ENCODE results near the gene ARHGEF3.
"Not testable (repeated sequence)": the region's sequence is repeated elsewhere in the genome, so short reads cannot be mapped to it uniquely, and the experiment has no call there.

DNA sequence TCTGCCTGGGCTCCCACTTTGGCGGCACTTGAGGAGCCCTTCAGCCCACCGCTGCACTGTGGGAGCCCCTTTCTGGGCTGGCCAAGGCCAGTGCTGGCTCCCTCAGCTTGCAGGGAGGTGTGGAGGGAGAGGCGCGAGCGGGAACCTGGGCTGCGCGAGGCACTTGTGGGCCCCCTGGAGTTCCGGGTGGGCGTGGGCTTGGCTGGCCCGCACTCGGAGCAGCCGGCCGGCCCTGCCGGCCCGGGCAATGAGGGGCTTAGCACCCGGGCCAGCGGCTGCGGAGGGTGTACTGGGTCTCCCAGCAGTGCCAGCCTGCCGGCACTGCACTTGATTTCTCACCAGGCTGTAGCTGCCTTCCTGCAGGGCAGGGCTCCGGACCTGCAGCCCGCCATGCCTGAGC is 82.9 kb downstream of the ARHGEF3 start:
- TF ChIP-seq, protein P1, sequence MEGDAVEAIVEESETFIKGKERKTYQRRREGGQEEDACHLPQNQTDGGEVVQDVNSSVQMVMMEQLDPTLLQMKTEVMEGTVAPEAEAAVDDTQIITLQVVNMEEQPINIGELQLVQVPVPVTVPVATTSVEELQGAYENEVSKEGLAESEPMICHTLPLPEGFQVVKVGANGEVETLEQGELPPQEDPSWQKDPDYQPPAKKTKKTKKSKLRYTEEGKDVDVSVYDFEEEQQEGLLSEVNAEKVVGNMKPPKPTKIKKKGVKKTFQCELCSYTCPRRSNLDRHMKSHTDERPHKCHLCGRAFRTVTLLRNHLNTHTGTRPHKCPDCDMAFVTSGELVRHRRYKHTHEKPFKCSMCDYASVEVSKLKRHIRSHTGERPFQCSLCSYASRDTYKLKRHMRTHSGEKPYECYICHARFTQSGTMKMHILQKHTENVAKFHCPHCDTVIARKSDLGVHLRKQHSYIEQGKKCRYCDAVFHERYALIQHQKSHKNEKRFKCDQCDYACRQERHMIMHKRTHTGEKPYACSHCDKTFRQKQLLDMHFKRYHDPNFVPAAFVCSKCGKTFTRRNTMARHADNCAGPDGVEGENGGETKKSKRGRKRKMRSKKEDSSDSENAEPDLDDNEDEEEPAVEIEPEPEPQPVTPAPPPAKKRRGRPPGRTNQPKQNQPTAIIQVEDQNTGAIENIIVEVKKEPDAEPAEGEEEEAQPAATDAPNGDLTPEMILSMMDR (IDR thresholded peaks at IDR 0.05; ENCODE audit: poor library complexity): not testable (repeated sequence)
- TF ChIP-seq EZH2 (IDR thresholded peaks at IDR 0.05; ENCODE audit: borderline replicate concordance); EZH2phosphoT487 (IDR thresholded peaks at IDR 0.05; ENCODE audit: low read depth, severe bottlenecking, unreplicated experiment): not testable (repeated sequence)
